Stimulated activated CD8-positive, alpha-beta memory T cell treated with anti-CD3 and anti-CD28 coated beads, Interleukin-12 subunit alpha, Interleukin-12 subunit beta, amount 100 ng/mL, for 4 hours (primary cell): ENCODE measurements around the gene FAM89B.
"Not testable (repeated sequence)": the region's sequence is repeated elsewhere in the genome, so short reads cannot be mapped to it uniquely, and the experiment has no call there.

Experiments
- DNase-seq: peaks from one replicate; pipeline ENCODE4 v3.0.0-alpha.2; 2020; ENCODE audit warnings: low read depth

The FAM89B gene

DNA sequence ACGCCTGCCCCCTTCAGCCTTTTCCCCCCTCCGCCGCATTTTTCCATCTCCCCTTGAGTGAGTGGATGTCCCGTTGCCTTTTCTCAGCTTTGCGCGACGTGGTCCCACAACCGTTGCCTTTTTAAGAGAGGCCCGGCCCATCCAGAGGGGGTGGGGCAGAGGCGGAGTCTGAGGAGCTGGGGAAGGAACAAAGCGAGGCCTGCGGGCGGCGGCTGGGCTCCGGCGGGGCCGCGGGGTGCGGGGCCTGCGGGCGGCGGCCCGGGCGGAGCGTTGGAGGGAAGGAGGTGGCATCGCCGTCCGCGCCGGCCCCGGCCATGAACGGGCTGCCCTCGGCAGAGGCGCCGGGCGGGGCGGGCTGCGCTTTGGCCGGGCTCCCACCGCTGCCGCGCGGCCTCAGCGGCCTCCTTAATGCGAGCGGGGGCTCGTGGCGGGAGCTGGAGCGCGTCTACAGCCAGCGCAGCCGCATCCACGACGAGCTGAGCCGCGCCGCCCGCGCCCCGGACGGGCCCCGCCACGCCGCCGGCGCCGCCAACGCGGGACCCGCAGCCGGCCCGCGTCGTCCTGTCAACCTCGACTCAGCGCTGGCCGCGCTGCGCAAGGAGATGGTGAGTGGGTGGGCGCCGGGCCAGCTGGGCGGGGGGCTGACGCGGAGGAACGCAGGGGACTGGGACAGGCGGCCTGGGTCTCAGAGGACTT is at the start of gene FAM89B:
FAM89B (plus strand) TSS at position 183 of the 696 bp plus-strand sequence; CDS start at position 315, 132 bp downstream.
- DNase-seq = peak; percentile 73

DNA sequence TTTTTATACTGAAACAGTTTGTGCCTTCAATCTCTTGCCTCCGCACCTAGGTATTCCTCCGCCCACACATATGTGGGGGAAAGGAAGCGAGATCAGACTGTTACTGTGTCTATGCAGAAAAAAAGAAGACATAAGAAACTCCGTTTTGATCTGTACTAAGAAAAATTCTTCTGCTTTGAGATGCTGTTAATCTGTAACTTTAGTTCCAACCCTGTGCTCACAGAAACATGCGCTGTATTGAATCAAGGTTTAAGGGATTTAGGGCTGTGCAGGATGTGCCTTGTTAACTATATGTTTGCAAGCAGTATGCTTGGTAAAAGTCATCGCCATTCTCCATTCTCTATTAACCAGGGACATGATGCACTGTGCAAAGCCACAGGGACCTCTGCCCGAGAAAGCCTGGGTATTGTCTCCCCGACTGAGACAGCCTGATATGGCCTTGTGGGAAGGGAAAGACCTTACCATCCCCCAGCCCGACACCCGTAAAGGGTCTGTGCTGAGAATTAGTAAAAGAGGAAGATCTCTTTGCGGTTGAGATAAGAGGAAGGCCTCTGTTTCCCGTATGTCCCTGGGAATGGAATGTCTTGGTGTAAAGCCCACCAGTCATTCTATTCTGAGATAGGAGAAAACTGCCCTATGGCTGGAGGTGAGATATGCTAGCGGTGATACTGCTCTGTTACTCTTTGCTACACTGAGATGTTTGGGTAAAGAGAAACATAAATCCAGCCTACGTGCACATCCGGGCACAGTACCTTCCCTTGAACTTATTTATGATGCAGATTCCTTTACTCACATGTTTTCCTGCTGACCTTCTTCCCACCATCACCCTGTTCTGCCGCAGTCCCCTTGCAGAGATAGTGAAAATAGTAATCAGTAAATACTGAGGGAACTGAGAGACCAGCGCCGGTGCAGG is 49.4 kb upstream of the FAM89B start:
- DNase-seq = not testable (repeated sequence)

DNA sequence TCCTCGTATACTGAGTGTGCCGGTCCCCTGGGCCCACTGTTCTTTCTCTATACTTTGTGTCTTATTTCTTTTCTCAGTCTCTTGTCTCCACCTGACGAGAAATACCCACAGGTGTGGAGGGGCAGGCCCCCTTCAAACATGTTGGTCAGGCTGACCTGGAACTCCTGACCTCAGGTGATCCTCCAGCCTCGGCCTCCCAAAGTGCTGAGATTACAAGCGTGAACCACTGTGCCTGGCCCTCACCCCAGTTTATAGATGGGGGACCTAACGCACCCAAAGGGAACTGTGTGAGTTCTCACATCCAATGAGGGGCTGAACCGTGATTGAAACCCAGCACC is 48.7 kb upstream of the FAM89B start:
- not testable (repeated sequence) for DNase-seq

- no peak for DNase-seq
Measured at GRCh38 chr11:65524014-65524740, 48.2 kb upstream of the FAM89B start.

DNA sequence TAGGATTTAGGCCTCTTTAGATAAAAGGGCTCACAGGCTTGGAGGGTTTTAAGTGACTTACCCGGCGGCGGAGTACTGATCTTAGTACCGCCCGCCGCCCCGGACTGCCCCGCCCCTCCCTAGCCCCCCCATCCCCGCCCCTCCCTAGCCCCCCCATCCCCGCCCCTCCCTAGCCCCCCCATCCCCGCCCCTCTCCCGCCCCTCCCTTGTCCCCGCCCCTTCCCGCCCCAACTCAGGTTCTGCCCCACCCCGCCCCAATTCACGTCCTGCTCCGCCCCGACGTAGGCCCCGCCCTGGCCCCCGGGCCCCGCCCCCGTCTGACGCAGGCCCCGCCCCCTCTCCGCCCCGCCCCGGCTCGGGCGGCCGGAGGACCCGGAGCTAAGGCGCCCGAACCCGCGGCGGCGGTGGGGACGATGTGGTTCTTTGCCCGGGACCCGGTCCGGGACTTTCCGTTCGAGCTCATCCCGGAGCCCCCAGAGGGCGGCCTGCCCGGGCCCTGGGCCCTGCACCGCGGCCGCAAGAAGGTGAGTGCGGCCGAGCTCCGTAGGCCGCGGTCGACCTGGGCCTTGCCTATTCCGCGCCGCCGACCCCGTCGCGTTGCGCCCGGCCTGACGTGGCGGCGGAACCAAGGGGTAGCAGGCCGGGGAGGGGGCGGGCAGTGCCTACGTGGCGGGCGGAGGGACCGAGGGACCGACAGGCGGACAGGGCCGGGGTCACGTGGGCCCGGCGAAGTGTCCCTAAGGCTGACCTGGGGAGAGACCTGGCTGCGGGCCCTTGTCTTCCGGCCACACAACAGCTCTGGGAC is 47.4 kb upstream of the FAM89B start, which contains the start of gene SCYL1:
SCYL1 (plus strand) TSS at position 343 of the 805 bp plus-strand sequence; CDS start at position 414, 71 bp downstream.
- DNase-seq = peak; percentile 77

GRCh38 chr11:65525546-65526480 is 46.5 kb upstream of the FAM89B start:
- DNase-seq = no peak

- no peak for DNase-seq
Measured at GRCh38 chr11:65526744-65527143, 45.6 kb upstream of the FAM89B start.

GRCh38 chr11:65528819-65529350 is 43.5 kb upstream of the FAM89B start:
- DNase-seq = no peak

- DNase-seq = no peak
Measured at GRCh38 chr11:65529475-65530156, 42.7 kb upstream of the FAM89B start.

DNA sequence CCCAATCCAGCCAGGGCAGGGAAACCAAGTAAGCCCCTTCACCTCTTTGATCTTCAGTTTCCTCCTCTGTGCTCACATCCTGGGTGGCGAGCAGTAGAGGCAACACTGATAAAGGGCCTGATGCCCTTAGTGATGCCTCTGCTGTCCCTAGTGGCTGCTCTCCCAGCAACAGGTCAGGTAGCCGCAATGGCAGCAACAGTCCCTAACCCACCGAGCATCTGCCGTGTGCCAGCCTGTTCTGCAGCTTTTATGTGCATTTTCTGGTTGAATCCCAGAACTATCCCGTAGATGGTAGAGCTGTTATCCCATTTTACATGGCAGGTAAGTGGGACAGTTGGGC is 42.2 kb upstream of the FAM89B start:
- DNase-seq = no peak

GRCh38 chr11:65532388-65533064 is 39.8 kb upstream of the FAM89B start:
- DNase-seq = no peak

- DNase-seq = no peak
Measured at GRCh38 chr11:65535102-65535501, 37.2 kb upstream of the FAM89B start.

GRCh38 chr11:65536412-65537295 is 35.7 kb upstream of the FAM89B start:
- no peak for DNase-seq

GRCh38 chr11:65537296-65537597 is 35.1 kb upstream of the FAM89B start:
- no peak for DNase-seq

DNA sequence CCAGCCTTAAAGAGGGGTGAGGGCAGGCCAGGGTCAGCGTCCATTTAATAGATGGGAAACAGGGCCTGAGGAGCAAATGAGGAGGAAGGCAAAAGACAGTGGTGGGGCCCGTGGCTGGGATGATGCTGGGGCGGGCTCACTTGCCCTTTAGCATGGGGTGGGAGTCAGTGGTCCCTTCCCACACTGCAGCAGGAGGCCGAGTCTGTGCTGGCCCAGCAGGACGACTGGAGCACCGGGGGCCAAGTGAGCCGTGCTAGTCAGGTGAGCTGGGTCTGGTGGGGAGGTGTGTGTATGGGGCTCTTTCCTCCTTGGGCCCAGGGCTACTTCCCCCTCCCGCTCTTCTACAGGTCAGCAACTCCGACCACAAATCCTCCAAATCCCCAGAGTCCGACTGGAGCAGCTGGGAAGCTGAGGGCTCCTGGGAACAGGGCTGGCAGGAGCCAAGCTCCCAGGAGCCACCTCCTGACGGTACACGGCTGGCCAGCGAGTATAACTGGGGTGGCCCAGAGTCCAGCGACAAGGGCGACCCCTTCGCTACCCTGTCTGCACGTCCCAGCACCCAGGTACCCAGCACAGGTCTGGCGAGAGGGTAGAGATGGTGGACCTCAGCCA is 34.6 kb upstream of the FAM89B start:
- no peak for DNase-seq

DNA sequence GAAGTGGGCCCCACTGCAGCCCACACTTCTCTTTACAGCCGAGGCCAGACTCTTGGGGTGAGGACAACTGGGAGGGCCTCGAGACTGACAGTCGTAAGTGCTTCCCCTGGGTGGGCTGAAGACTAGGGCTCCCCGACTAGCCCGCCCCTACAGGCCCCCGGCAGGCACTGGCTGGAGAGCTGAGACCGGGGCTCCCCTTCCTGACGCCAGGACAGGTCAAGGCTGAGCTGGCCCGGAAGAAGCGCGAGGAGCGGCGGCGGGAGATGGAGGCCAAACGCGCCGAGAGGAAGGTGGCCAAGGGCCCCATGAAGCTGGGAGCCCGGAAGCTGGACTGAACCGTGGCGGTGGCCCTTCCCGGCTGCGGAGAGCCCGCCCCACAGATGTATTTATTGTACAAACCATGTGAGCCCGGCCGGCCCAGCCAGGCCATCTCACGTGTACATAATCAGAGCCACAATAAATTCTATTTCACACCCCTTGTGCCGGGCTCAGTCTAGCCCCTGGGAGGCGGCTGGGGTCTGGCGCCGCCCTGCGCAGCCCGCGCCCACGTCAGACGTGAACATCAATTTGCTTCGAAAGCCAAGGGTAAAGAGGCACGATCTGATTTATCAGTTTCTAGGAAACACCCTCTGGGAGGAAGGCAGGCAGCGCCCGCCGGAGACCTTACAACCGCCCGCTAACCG is 34.0 kb upstream of the FAM89B start:
- DNase-seq = no peak
